ENCODE measurements around the gene MGAT4A. TPM values are rescaled to one million over a fixed set of nuclear protein-coding genes. Genes with fewer than 3 reads are reported as not detected.
A peak's percentile ranks its signal among the peaks of the same experiment; 100 is the strongest.
"Not testable (repeated sequence)": the region's sequence is repeated elsewhere in the genome, so short reads cannot be mapped to it uniquely, and the experiment has no call there.

Gene MGAT4A
- total RNA-seq, 1 donor from 2014 or later = 68.4 TPM

DNA sequence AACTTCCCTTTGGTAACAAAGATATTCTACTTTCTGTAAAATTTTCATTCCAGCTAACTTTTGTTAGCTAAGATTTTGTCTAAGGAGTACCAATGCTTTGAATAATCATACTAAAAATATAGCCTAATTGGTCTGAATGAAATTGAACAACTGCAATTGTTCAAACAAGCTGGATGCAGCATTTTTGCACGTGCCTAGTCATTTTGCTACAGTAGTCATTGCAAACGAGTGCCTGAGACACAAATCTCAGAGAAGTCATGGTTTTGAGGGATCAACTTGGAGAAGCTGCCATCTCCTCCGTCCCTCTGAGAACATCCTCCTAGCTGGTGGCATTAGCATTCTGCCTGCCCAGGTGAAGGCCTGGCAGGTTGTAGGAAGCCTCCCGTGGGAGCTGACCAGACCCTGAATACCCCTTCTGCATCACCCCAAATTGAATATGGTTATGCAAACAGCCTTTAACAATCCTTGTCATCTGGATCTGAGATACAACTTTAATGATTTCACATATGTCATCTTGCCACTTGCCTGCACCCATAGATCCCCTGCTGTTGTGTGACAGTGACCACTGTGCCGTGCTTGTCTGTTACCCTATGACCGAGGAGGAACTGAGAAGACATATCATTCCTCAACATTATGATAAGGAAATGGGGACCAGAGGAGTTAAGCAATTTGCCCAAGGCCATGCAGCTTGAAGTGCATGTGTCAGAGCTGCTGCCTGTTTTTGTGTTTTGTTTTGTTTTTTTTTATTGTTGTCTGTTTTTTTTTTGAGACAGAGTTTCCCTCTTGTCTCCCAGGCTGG lies 29.1 kb upstream of the MGAT4A start:
- DNase-seq (ENCODE audit: extremely low read depth, low read depth, low spot score) = no peak

- no peak for DNase-seq (ENCODE audit: extremely low read depth, low read depth, low spot score)
These were observed 28.4 kb upstream of the MGAT4A start for GRCh38 chr2:98759338-98759737.

- DNase-seq (ENCODE audit: extremely low read depth, low read depth, low spot score) = peak; percentile 93
These were observed 27.0 kb upstream of the MGAT4A start for GRCh38 chr2:98757904-98758421.

GRCh38 chr2:98753801-98754200 lies 22.9 kb upstream of the MGAT4A start:
- DNase-seq (ENCODE audit: extremely low read depth, low read depth, low spot score) = no peak

DNA sequence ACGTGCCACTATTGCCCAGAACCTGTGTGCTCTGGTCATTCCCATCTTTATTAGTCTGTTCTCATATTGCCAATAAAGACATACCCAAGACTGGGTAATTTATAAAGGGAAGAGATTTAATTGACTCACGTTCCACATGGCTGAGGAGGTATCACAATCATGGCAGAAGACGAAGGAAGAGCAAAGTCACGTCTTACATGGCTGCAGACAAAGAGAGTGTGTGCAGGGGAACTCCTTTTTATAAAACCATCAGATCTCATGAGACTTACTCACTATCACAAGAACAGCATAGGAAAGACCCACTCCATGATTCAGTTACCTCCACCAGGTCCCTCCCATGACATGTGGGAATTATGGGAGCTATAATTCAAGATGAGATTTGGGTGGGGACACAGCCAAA lies 21.8 kb upstream of the MGAT4A start:
- DNase-seq (ENCODE audit: extremely low read depth, low read depth, low spot score) = not testable (repeated sequence)

GRCh38 chr2:98751748-98752147 lies 20.8 kb upstream of the MGAT4A start:
- no peak for DNase-seq (ENCODE audit: extremely low read depth, low read depth, low spot score)

DNA sequence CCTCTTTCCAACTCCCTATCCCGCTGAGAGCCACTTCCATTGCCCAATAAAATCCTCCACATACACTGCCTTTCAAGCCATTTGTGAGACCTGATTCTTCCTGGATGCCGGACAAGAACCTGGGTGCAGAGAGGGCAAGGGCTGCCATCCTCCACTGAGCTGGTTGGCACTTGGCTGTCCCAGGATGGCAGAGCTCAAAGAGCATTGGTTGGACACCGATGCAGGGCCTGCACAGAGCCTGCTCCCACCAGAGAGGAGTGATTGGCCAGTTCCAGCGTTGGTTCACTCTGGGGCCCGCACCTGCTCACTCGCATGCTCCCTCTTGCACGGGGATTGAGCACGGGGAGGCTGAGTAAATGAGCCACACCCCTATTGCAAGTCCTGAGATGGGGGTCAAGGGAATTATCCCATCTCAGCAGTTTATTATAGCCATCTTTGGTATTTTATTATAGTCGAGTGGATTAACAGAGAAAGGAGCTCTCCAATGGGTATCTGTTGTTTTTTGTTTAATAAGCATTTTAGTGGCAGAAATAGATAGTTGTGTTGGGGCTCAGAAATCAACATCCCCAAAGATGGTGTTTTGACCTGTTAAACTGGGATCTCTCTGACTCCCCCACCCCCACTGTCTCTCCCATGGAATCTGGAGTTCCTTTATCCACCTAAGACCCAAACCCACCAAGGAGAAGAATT lies 19.8 kb upstream of the MGAT4A start:
- DNase-seq (ENCODE audit: extremely low read depth, low read depth, low spot score) = no peak

DNA sequence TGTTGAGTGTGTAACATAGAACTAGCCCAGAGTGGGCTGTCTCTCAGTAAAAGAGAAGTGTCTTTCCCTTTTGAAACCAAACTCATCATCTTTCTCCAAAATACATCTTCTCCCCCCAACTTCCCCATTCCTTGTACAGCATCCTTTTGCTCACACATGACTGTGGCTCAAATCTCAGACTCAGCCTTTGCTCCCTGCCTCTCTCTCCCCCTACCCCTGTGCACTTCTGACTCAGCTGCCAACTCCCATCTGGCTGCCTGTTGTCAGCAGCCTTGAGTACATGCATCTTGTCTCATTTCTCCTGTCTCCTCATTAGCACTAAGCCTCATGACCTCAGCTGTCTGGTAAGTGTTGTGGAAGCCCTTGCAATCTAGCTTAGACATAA lies 18.1 kb upstream of the MGAT4A start:
- DNase-seq (ENCODE audit: extremely low read depth, low read depth, low spot score) = no peak

GRCh38 chr2:98748292-98749065 lies 17.5 kb upstream of the MGAT4A start:
- DNase-seq (ENCODE audit: extremely low read depth, low read depth, low spot score) = no peak

GRCh38 chr2:98747888-98748287 lies 17.0 kb upstream of the MGAT4A start:
- no peak for DNase-seq (ENCODE audit: extremely low read depth, low read depth, low spot score)

GRCh38 chr2:98746426-98746825 lies 15.5 kb upstream of the MGAT4A start:
- DNase-seq (ENCODE audit: extremely low read depth, low read depth, low spot score) = no peak

- DNase-seq (ENCODE audit: extremely low read depth, low read depth, low spot score) = no peak
These were observed 13.7 kb upstream of the MGAT4A start for GRCh38 chr2:98744595-98744994.

- DNase-seq (ENCODE audit: extremely low read depth, low read depth, low spot score) = no peak
These were observed 12.9 kb upstream of the MGAT4A start for GRCh38 chr2:98743835-98744234.

DNA sequence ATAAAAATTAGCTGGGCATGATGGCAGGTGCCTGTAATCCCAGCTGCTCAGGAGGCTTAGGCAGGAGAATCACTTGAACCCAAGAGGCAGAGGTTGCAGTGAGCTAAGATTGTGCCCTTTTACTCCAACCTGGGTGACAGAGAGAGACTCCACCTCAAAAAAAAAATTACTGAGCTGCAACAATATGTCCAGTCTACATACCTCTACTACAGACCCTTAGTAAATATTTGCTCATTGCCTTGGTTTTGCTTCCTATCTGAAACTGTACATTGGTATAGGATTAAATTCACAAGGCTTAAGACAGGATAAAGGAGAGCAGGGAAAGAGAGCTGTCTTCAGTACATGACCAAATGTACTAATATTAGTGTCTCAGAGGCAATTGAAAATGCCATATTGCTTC lies 8.1 kb upstream of the MGAT4A start:
- DNase-seq (ENCODE audit: extremely low read depth, low read depth, low spot score) = no peak

DNA sequence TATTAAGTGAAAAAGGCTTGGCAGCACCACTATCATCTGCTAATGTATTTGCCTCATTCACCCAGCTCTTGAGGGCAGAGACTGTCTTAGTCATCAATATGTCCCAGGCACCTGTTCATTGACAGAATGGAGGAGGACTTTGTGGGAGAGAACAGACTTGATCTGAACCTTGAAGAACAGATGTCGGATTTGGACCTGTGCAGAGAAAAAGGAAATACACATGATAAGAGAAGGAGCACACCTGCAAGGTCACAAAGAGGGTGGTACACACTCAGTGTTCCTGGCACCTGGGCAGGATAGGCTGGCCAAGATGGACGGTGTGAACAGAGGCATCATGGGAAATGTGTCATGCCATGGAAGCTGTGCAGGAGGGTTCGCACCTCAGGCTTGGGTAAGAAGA lies 7.4 kb upstream of the MGAT4A start:
- no peak for DNase-seq (ENCODE audit: extremely low read depth, low read depth, low spot score)

GRCh38 chr2:98737848-98738247 lies 6.9 kb upstream of the MGAT4A start:
- no peak for DNase-seq (ENCODE audit: extremely low read depth, low read depth, low spot score)

DNA sequence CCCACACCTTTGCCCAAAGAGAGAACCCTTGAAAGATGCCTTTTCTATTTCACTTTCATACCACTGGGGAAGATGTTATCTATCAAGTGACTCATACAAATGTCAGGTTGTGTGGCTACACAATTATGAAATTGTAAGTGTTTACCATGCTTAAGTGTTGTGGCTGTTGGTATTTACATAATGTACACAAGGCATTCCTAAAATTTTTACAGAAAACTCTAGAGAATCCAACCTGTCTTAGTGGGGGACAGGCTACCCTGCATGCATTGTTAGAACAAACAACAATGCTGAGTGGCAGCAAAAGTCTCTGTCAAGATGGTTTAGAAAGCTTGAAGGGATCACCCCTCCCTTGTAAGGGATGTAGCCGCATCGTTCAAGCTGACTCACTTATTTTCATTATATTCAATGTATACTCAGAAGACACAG lies 5.5 kb upstream of the MGAT4A start:
- DNase-seq (ENCODE audit: extremely low read depth, low read depth, low spot score) = no peak

DNA sequence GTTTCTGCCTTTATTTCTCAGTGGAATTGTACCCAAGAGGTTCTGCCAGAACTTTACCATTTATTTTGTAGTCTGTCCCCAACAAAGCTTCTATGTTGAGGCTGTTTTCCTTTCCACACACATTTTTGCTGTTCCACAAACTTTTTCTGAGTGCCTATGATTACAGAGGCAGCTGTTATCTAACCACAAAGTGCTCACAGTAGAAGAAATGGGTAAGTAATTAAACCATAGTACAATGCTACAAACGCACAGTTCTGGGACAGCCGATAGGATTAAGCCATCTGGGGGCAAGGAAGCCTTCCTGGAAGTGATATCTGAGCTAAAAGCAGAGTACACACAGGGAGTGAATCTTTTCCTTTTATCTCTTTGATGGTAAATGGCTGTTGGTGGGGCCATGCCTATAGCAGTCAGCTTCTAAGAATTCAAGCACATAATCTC lies 3.9 kb upstream of the MGAT4A start:
- DNase-seq (ENCODE audit: extremely low read depth, low read depth, low spot score) = no peak

DNA sequence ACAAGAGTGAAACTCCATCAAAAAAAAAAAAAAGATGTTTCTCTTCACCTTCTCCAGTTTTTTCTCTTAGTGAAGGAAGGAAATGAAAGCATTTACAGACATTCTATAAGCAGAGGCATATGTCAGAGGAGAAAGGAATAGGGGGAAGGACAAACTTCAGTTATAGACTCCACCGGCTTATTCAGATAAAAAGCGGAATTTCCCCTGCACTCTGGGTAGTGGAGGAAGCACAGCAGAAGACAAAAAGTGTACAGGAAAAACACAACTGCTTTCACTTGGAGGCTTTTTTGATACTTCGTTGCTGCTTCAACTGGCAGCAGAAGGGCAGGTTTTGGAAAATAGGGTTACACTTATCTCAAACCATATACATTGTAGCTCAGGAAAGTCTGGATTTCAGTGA lies 3.2 kb upstream of the MGAT4A start:
- no peak for DNase-seq (ENCODE audit: extremely low read depth, low read depth, low spot score)

DNA sequence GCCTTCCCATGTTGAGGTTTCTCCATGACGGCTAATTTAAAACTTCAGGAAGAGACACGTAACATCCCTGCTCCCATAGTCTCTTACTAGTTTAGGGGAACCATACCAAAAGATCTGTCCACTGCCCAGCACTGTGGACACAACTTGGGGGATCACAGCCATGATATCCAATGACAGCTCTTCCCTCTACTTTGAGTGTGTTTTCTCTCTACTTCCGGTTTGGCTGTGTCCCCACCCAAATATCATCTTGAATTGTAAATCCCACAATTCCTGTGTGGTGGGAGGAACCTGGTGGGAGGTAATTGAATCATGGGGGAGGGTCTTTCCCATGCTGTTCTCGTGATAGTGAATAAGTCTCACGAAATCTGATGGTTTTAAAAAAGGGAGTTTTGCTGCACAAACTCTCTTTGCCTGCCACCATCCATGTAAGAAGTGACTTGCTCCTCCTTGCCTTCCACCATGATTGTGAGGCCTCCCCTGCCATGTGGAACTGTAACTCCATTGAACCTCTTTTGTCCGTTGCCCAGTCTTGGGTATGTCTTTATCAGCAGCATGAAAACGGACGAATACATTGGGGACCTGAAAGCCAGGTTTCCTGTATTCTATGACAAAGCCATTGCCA lies 1.6 kb upstream of the MGAT4A start:
- DNase-seq (ENCODE audit: extremely low read depth, low read depth, low spot score) = no peak

- DNase-seq (ENCODE audit: extremely low read depth, low read depth, low spot score) = no peak
These were observed 990 bp upstream of the MGAT4A start for GRCh38 chr2:98731894-98732349.

Measured in glomerular endothelial cell (primary cell).